PFSK-1 (cell line): Measurements from ENCODE around the gene NRL.

ENCODE experiments used
- POLR2AphosphoS5 ChIP-seq: IDR thresholded peaks from 2 replicates; pipeline ENCODE4 v1.6.1; 2012; ENCODE audit warnings: low read depth, mild to moderate bottlenecking, control low read depth, low read length, moderate library complexity
- SIN3A ChIP-seq: IDR thresholded peaks from 2 replicates; pipeline ENCODE4 v1.6.1; 2012; ENCODE audit warnings: mild to moderate bottlenecking, low read length, moderate library complexity, borderline replicate concordance; ENCODE audit not compliant: insufficient read depth

DNA sequence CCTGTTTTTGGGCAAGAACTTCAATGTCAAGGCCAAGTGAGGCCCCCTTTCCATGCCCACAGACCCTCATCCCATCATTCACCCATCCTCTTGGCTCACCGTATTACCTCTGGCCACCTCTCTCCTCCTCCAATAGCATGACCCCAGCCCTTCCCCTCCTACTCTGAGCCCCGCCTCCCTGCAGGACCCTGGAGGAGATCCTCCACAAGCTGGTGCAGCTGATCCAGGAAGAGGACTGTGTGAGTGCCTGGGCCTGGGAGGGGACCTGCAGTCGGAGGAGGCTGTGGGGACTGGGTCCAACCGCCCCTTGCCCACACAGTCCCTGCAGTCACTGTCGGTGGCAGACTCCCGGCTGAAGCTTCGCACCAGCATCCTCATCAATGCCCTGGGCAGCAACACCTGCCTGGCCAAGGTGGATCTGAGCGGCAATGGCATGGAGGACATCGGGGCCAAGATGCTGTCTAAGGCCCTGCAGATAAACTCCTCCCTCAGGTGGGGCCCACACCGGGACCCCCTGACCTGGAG, 55.7 kb downstream of the NRL start:
- no peak for TF ChIP-seq POLR2AphosphoS5
- TF ChIP-seq SIN3A: no peak
